PFSK-1 (cell line): ENCODE results near the gene RGS19.

Experiments
- POLR2AphosphoS5 ChIP-seq: IDR thresholded peaks from 2 replicates; pipeline ENCODE4 v1.6.1; 2012; ENCODE audit warnings: low read depth, mild to moderate bottlenecking, control low read depth, low read length, moderate library complexity
- REST ChIP-seq, 2 experiments: IDR thresholded peaks; 2 replicates each; pipeline versions ENCODE4 v1.6.1 to v1.8.0; 2011 to 2012; ENCODE audit warnings: low read depth in 2 of 2, low read length in 2 of 2, control low read depth in 1 of 2, inconsistent platforms in 1 of 2, mild to moderate bottlenecking in 1 of 2, moderate library complexity in 1 of 2; ENCODE audit not compliant: insufficient read depth in 1 of 2

GRCh38 chr20:64100946-64101688, 21.8 kb upstream of the RGS19 start:
- TF ChIP-seq POLR2AphosphoS5 (no peak), REST (IDR thresholded peaks at IDR 0.05; ENCODE audit: insufficient read depth in 1 of 2, low read depth in 2 of 2, low read length in 2 of 2) (no peak)
